Measurements from ENCODE around the gene RELN. TPM values are rescaled to one million over a fixed set of nuclear protein-coding genes. Genes with fewer than 3 reads are reported as not detected.
A peak's percentile ranks its signal among the peaks of the same experiment; 100 is the strongest.

The RELN gene
- total RNA-seq, 1 experiment from 2014 or later, result 4.3 TPM

DNA sequence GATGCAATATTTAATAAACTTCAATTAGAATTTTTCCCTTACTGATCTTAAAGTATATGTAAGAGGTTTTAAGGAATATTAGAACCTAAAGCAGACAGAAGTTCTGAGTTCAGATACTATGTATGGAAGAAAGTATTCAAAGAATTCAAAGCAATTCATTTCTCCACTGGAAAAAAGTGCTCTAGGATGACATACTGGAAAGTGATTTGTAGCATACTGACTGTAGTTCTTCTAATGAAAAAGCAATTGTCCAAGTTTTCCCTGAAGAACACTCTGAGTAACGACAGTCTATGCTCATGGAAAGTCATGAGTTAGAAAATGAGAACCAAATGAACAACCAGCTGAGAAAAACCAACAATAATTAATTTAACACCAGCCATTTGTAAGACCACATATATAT, 362.7 kb downstream of the RELN start:
- POLR2A ChIA-PET, result no interaction called here
- no peaks in the 10 kb centered on the region for H3K27me3 Mint-ChIP-seq (ENCODE audit: insufficient read depth, unreplicated experiment)
- DNase-seq, result no peak
- intact Hi-C loops (cut with micrococcal nuclease; ENCODE audit: unreplicated experiment), result no loop called here
- no peaks in the 10 kb centered on the region for H3K36me3 Mint-ChIP-seq (ENCODE audit: insufficient read depth, unreplicated experiment)
- Histone ChIP-seq H3K4me3 (ENCODE audit: low read depth, low read length) (no peak overlapping the region), H3K27me3 (replicated peaks; ENCODE audit: control insufficient read depth, insufficient read depth, low read length) (no peaks in the 10 kb centered on the region), H3K9me3 (no peaks in the 10 kb centered on the region), H3K4me1 (0 out of 2 replicates have a peak, but pooled peaks cover 11% of the 10 kb centered on the region), H3K36me3 (ENCODE audit: control insufficient read depth, insufficient read depth, low read length) (no peaks in the 10 kb centered on the region)
- peaks cover 5% of the 10 kb centered on the region for H3K4me1 Mint-ChIP-seq (ENCODE audit: low read depth, unreplicated experiment)
- no TSS peak for BruUV-seq (replicated peaks)
- no peak overlapping the region for H3K27ac Mint-ChIP-seq (ENCODE audit: unreplicated experiment)
- TF ChIP-seq CTCF (IDR thresholded peaks at IDR 0.05; ENCODE audit: insufficient read depth in 1 of 2, low read depth in 1 of 2, low read length in 1 of 2, severe bottlenecking in 1 of 2, unreplicated experiment in 1 of 2), result no peak
- H3K9me3 Mint-ChIP-seq (ENCODE audit: unreplicated experiment), result no peaks in the 10 kb centered on the region
- CTCF ChIA-PET, result no interaction called here
- H3K4me3 Mint-ChIP-seq (ENCODE audit: unreplicated experiment), result no peak overlapping the region

DNA sequence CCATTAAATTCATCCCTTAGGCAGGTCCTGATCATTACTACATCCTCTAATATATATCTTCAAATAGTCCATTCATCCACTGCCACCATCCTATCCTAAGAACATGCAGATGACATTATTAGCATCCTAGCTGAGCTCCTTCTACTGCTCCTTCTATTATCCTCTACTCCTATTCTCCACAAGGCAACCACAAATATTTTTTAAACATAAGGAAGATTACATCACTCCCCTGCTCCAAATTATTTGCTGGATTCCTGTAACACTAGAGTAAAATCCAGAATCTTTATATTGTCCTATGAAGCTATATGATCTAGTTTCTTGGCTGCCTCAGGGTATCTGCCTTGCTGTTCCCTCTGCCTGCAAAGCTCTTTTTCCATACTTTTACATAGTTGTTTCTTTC, 367.2 kb downstream of the RELN start:
- no peak for DNase-seq
- Histone ChIP-seq H3K4me3 (ENCODE audit: low read depth, low read length) (no peak overlapping the region), H3K36me3 (ENCODE audit: control insufficient read depth, insufficient read depth, low read length) (no peaks in the 10 kb centered on the region), H3K27me3 (replicated peaks; ENCODE audit: control insufficient read depth, insufficient read depth, low read length) (no peaks in the 10 kb centered on the region), H3K4me1 (0 out of 2 replicates have a peak, but pooled peaks cover 11% of the 10 kb centered on the region), H3K9me3 (no peaks in the 10 kb centered on the region)
- no TSS peak for BruUV-seq (replicated peaks)
- CTCF ChIA-PET, result no interaction called here
- intact Hi-C loops (cut with micrococcal nuclease; ENCODE audit: unreplicated experiment), result no loop called here
- Mint-ChIP-seq H3K9me3 (ENCODE audit: unreplicated experiment) (peaks cover 27% of the 10 kb centered on the region), H3K27ac (ENCODE audit: unreplicated experiment) (no peak overlapping the region), H3K27me3 (ENCODE audit: insufficient read depth, unreplicated experiment) (no peaks in the 10 kb centered on the region), H3K36me3 (ENCODE audit: insufficient read depth, unreplicated experiment) (no peaks in the 10 kb centered on the region), H3K4me1 (ENCODE audit: low read depth, unreplicated experiment) (peaks cover 5% of the 10 kb centered on the region), H3K4me3 (ENCODE audit: unreplicated experiment) (no peak overlapping the region)
- POLR2A ChIA-PET, result no interaction called here
- no peak for TF ChIP-seq CTCF (IDR thresholded peaks at IDR 0.05; ENCODE audit: insufficient read depth in 1 of 2, low read depth in 1 of 2, low read length in 1 of 2, severe bottlenecking in 1 of 2, unreplicated experiment in 1 of 2)

DNA sequence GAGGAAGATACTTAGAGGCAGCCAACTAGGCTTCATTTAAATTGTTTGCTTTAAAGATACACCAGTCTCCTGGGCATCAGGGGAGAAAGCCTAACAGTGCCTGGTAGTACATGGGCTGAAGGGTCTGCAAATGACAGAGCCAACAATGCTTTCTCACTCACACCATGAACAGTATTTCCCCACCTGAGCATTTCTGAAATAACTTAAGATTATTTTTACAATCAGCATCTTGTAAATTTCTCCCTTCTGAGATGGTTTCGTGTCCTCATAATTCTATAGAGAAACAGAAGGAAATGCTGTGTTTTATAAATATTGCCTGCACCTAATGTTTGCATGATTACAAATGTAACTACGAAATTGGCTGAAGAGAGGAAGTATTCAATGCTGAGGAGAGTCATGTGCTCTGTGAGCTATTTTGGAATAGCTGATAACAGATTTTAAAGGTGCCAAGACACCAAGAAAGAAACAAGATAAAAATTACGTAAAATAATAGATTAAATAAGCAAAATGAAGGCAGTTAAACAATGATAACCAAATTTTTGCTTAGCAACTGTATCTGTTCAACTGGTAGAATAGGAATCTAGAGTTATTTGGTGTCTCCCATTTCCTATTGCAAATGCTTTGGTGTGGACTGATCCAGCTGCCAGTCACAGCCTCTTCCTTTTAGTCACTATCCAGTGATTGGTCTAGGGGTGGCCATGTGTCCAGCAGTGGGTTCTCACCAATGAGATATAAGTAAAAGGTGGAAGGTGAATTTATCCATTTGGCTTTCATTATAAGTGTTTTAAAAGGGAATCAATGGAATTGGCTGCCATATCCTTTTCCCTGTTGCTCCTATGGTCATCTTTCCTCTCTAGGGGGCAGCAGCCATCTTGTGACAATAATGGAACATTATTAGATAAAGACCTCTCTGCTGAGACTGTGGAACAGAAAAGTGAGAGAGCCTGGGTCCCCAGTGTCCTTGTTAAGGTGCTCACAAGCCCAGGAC, 375.5 kb downstream of the RELN start:
- H3K4me3 ChIP-seq (ENCODE audit: low read depth, low read length), result no peak overlapping the region
- BruUV-seq (replicated peaks), result no TSS peak
- DNase-seq, result peak; percentile 29 to 37
- peak in 1 of 2 experiments; percentile 8 for TF ChIP-seq CTCF (IDR thresholded peaks at IDR 0.05; ENCODE audit: insufficient read depth in 1 of 2, low read depth in 1 of 2, low read length in 1 of 2, severe bottlenecking in 1 of 2, unreplicated experiment in 1 of 2)
- no peaks in the 10 kb centered on the region for H3K9me3 ChIP-seq
- H3K27me3 Mint-ChIP-seq (ENCODE audit: insufficient read depth, unreplicated experiment), result no peaks in the 10 kb centered on the region
- H3K9me3 Mint-ChIP-seq (ENCODE audit: unreplicated experiment), result peaks cover 8% of the 10 kb centered on the region
- H3K4me3 Mint-ChIP-seq (ENCODE audit: unreplicated experiment), result no peak overlapping the region
- no peaks in the 10 kb centered on the region for H3K36me3 Mint-ChIP-seq (ENCODE audit: insufficient read depth, unreplicated experiment)
- peaks cover 8% of the 10 kb centered on the region for H3K4me1 Mint-ChIP-seq (ENCODE audit: low read depth, unreplicated experiment)
- peak overlapping the region; percentile 17 for H3K27ac Mint-ChIP-seq (ENCODE audit: unreplicated experiment)
- intact Hi-C loops (cut with micrococcal nuclease; ENCODE audit: unreplicated experiment), result loop anchor here (2.0 kb wide), 1 partner anchor 47 kb away; no protein-coding TSS in a partner anchor
- CTCF ChIA-PET, result interaction anchor here (0.6 kb wide), 1 partner anchor 9 kb away, joined by 4 read pairs; no protein-coding TSS in a partner anchor
- peaks cover 16% of the 10 kb centered on the region for H3K4me1 ChIP-seq
- no peaks in the 10 kb centered on the region for H3K27me3 ChIP-seq (replicated peaks; ENCODE audit: control insufficient read depth, insufficient read depth, low read length)
- POLR2A ChIA-PET, result interaction anchor here (0.5 kb wide), 1 partner anchor 162 kb away, joined by 3 read pairs; no protein-coding TSS in a partner anchor
- H3K36me3 ChIP-seq (ENCODE audit: control insufficient read depth, insufficient read depth, low read length), result no peaks in the 10 kb centered on the region
